ENCODE results near the gene PARVA. TPM values are rescaled to one million over a fixed set of nuclear protein-coding genes. Genes with fewer than 3 reads are reported as not detected.

Gene PARVA
- total RNA-seq, 1 experiment from 2014 or later = 18.1 TPM

DNA sequence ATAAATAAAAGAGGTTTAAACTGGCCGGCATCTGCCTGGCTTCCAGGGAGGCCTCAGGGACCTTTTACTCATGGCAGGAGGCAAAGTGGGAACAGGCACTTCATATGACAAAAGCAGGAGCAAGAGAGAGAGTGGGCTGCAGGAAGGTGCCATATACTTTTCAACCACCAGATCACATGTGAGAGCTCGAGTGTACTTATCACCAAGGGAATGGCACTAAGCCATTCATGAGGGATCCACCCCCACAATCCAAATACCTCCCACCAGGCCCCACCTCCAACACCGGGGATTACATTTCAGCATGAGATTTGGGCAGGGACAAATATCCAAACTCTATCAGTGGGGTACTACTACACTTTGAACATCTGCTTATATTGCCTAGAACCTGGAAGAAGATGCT is 126.5 kb downstream of the PARVA start:
- no peaks in the 10 kb centered on the region for H3K23me2 ChIP-seq (ENCODE audit: insufficient read length, low read depth, low read length, poor library complexity, severe bottlenecking)
- no peak overlapping the region for H4K91ac ChIP-seq (ENCODE audit: insufficient read length, low read depth, low read length)
- WGBS (ENCODE audit: extremely low coverage, insufficient read length, low lambda C conversion rate) = no CpG with 5 or more reads among the region's 3 CpGs
- H3K4me1 ChIP-seq (ENCODE audit: insufficient read depth, low read length) = peaks cover 2% of the 10 kb centered on the region; the same call in 1 of the 2 replicates
- no peaks in the 10 kb centered on the region for H4K20me1 ChIP-seq (ENCODE audit: control insufficient read depth, insufficient read depth, insufficient read length)
- no peak overlapping the region for H3K9ac ChIP-seq (ENCODE audit: extremely low read depth, insufficient read length, low read length)
- no peaks in the 10 kb centered on the region for H3K27me3 ChIP-seq (ENCODE audit: insufficient read depth, low read length)
- no peak overlapping the region for H3K4me2 ChIP-seq (ENCODE audit: insufficient read depth, insufficient read length, low read length)
- no peak overlapping the region for H2BK15ac ChIP-seq (ENCODE audit: low read depth, low read length)
- no peaks in the 10 kb centered on the region for H3K79me1 ChIP-seq (ENCODE audit: insufficient read depth, low read depth, low read length, poor library complexity, severe bottlenecking)
- TF ChIP-seq, protein P1, sequence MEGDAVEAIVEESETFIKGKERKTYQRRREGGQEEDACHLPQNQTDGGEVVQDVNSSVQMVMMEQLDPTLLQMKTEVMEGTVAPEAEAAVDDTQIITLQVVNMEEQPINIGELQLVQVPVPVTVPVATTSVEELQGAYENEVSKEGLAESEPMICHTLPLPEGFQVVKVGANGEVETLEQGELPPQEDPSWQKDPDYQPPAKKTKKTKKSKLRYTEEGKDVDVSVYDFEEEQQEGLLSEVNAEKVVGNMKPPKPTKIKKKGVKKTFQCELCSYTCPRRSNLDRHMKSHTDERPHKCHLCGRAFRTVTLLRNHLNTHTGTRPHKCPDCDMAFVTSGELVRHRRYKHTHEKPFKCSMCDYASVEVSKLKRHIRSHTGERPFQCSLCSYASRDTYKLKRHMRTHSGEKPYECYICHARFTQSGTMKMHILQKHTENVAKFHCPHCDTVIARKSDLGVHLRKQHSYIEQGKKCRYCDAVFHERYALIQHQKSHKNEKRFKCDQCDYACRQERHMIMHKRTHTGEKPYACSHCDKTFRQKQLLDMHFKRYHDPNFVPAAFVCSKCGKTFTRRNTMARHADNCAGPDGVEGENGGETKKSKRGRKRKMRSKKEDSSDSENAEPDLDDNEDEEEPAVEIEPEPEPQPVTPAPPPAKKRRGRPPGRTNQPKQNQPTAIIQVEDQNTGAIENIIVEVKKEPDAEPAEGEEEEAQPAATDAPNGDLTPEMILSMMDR (conservative IDR thresholded peaks at IDR 0.05) = no peak
- H2AFZ ChIP-seq (ENCODE audit: low read length) = no peak overlapping the region
- Mint-ChIP-seq H3K9me3 (no peaks in the 10 kb centered on the region), H3K36me3 (ENCODE audit: insufficient read depth in 1 of 3, low read depth in 3 of 3) (peaks cover 0 to 2% (median 0%) of the 10 kb centered on the region in 3 experiments; a peak in 1 of 7 replicates), H3K27me3 (ENCODE audit: low read depth) (no peaks in the 10 kb centered on the region), H3K27ac (no peak overlapping the region), H3K4me1 (peaks cover 10 to 19% of the 10 kb centered on the region in 2 experiments), H3K4me3 (no peak overlapping the region)
- H3K56ac ChIP-seq (ENCODE audit: insufficient read length, low read depth, low read length) = no peak overlapping the region
- H2BK12ac ChIP-seq (ENCODE audit: insufficient read length, low read depth, low read length) = no peak overlapping the region
- H4K8ac ChIP-seq (replicated peaks; ENCODE audit: insufficient read length, low read depth, low read length) = no peak overlapping the region
- H3K27ac ChIP-seq (ENCODE audit: insufficient read length, low read depth, low read length) = no peak overlapping the region
- H3K14ac ChIP-seq (ENCODE audit: insufficient read depth, low read length) = no peak overlapping the region
- no peak for DNase-seq
- H2AK5ac ChIP-seq (ENCODE audit: insufficient read length, low read length) = no peak overlapping the region
- H3K23ac ChIP-seq (ENCODE audit: insufficient read length, low read depth, low read length) = no peak overlapping the region
- H3K79me2 ChIP-seq (ENCODE audit: insufficient read depth, low read length) = no peaks in the 10 kb centered on the region
- no peak overlapping the region for H2BK5ac ChIP-seq (ENCODE audit: insufficient read length, low read length)
- H2BK20ac ChIP-seq (ENCODE audit: low read depth, low read length, poor library complexity, severe bottlenecking) = no peak overlapping the region
- H4K5ac ChIP-seq (ENCODE audit: insufficient read length, low read depth, low read length) = no peak overlapping the region
- H3K4ac ChIP-seq (ENCODE audit: low read depth, low read length) = no peak overlapping the region
- no peak overlapping the region for H2BK120ac ChIP-seq (ENCODE audit: low read depth, low read length, poor library complexity, severe bottlenecking)
- no peaks in the 10 kb centered on the region for H3K9me3 ChIP-seq (ENCODE audit: control insufficient read depth, low read depth, low read length)
- no peak overlapping the region for H3T11ph ChIP-seq (ENCODE audit: low read length)
- H3K18ac ChIP-seq (ENCODE audit: insufficient read length, low read depth, low read length) = no peak overlapping the region
